NCI-H524 (cell line): Measurements from ENCODE around the gene PIGV.
A peak's percentile ranks its signal among the peaks of the same experiment; 100 is the strongest.

Experiments
- DNase-seq, 2 experiments: peaks; one replicate each; lab custom pipeline; 2025; lab: John Stamatoyannopoulos, UW

PIGV gene

GRCh38 chr1:26787706-26788514 is at the start of gene PIGV:
PIGV (plus strand) TSS chr1:26787950; CDS start chr1:26790816, 2,866 bp downstream.
- peak; percentile 79 to 83 for DNase-seq

GRCh38 chr1:26739329-26739914 is 48.3 kb upstream of the PIGV start:
- DNase-seq: no peak

GRCh38 chr1:26740023-26740634 is 47.6 kb upstream of the PIGV start:
- no peak for DNase-seq

GRCh38 chr1:26740952-26741351 is 46.8 kb upstream of the PIGV start:
- DNase-seq: no peak

GRCh38 chr1:26743426-26744059 is 44.2 kb upstream of the PIGV start:
- DNase-seq: no peak

GRCh38 chr1:26744075-26744959 is 43.4 kb upstream of the PIGV start:
- DNase-seq: no peak

- DNase-seq: no peak
Observed at GRCh38 chr1:26745191-26745590, 42.6 kb upstream of the PIGV start.

- peak in 1 of 2 experiments; percentile 49 for DNase-seq
Observed at GRCh38 chr1:26747048-26747447, 40.7 kb upstream of the PIGV start.

- no peak for DNase-seq
Observed at GRCh38 chr1:26748351-26748750, 39.4 kb upstream of the PIGV start.

GRCh38 chr1:26749458-26749857 is 38.3 kb upstream of the PIGV start:
- DNase-seq: no peak

- no peak for DNase-seq
Observed at GRCh38 chr1:26750428-26750827, 37.3 kb upstream of the PIGV start.

GRCh38 chr1:26752519-26752918 is 35.2 kb upstream of the PIGV start:
- no peak for DNase-seq

GRCh38 chr1:26754086-26754874 is 33.5 kb upstream of the PIGV start:
- DNase-seq: no peak

GRCh38 chr1:26758358-26758757 is 29.4 kb upstream of the PIGV start:
- DNase-seq: no peak

GRCh38 chr1:26759531-26759930 is 28.2 kb upstream of the PIGV start:
- no peak for DNase-seq

- DNase-seq: no peak
Observed at GRCh38 chr1:26761217-26761616, 26.5 kb upstream of the PIGV start.

GRCh38 chr1:26767714-26768113 is 20.0 kb upstream of the PIGV start:
- DNase-seq: no peak

GRCh38 chr1:26768755-26769154 is 19.0 kb upstream of the PIGV start:
- DNase-seq: peak in 1 of 2 experiments; percentile 59

GRCh38 chr1:26771285-26771642 is 16.5 kb upstream of the PIGV start:
- peak; percentile 9 to 39 for DNase-seq

GRCh38 chr1:26771643-26772321 is 16.0 kb upstream of the PIGV start:
- no peak for DNase-seq
